ENCODE data around the gene C12orf57. TPM values are rescaled to one million over a fixed set of nuclear protein-coding genes. Genes with fewer than 3 reads are reported as not detected.
A peak's percentile ranks its signal among the peaks of the same experiment; 100 is the strongest.

C12orf57 gene
- total RNA-seq, 3 donors from 2014 or later (not counting 1 experiment from before 2014, with no cell fraction given), result 125 to 157 (median 126) TPM

DNA sequence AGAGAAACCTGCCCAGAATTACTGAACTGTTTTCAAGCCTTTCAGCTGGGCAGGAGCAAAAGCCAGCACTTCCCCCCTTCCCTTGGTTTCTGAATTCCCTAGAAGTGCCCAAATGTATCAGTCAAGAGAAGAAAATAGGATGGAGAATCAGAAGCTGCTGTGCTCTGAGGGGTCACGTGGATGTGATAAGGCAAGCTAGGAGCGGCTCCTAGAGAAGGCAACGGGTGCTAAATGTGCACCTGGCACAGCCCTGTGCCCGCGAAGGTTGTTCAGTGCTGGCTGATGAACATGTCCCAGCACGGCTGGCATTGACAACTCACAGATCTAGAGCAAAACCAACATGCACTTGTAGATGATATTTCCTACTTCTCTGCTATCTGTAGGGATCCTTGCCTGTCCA lies 35.2 kb downstream of the C12orf57 start:
- no peak overlapping the region for H3K27ac ChIP-seq (ENCODE audit: low read length)
- Mint-ChIP-seq H3K9me3 (no peaks in the 10 kb centered on the region), H3K4me1 (peaks cover 5% of the 10 kb centered on the region in 2 donors), H3K27ac (peak overlapping the region in 1 of 2 donors; percentile 8), H3K36me3 (peaks cover 8% of the 10 kb centered on the region), H3K27me3 (ENCODE audit: low read depth in 2 of 2) (no peaks in the 10 kb centered on the region), H3K4me3 (no peak overlapping the region)
- no peaks in the 10 kb centered on the region for H3K27me3 ChIP-seq (ENCODE audit: control insufficient read depth, insufficient read depth, low read length)
- intact Hi-C loops (cut with micrococcal nuclease), result no loop called here
- WGBS (ENCODE audit: insufficient coverage), result 95% methylated on average over 6 of the region's 6 CpGs
- H3K36me3 ChIP-seq (ENCODE audit: control insufficient read depth, insufficient read depth, low read length), result peaks cover 75% of the 10 kb centered on the region
- TF ChIP-seq CTCF (IDR thresholded peaks at IDR 0.05), result no peak
- no peaks in the 10 kb centered on the region for H3K4me1 ChIP-seq (ENCODE audit: control insufficient read depth, insufficient read depth, low read length)
- DNase-seq (no peak), ATAC-seq (no peak)
- H3K9me3 ChIP-seq (ENCODE audit: control insufficient read depth, insufficient read depth, low read length), result no peaks in the 10 kb centered on the region
- H3K4me3 ChIP-seq (ENCODE audit: low read length), result no peak overlapping the region

- Mint-ChIP-seq H3K27ac (no peak overlapping the region), H3K36me3 (peaks cover 8% of the 10 kb centered on the region)
- peaks cover 70% of the 10 kb centered on the region for H3K36me3 ChIP-seq (ENCODE audit: control insufficient read depth, insufficient read depth, low read length)
Measured at GRCh38 chr12:6979453-6979852, 35.6 kb downstream of the C12orf57 start.

GRCh38 chr12:6980075-6980474 lies 36.3 kb downstream of the C12orf57 start:
- Mint-ChIP-seq H3K4me1 (peaks cover 5% of the 10 kb centered on the region in 2 donors), H3K27ac (no peak overlapping the region), H3K9me3 (no peaks in the 10 kb centered on the region), H3K27me3 (ENCODE audit: low read depth in 2 of 2) (no peaks in the 10 kb centered on the region), H3K36me3 (peaks cover 8% of the 10 kb centered on the region), H3K4me3 (no peak overlapping the region)
- Histone ChIP-seq H3K4me1 (ENCODE audit: control insufficient read depth, insufficient read depth, low read length) (no peaks in the 10 kb centered on the region), H3K36me3 (ENCODE audit: control insufficient read depth, insufficient read depth, low read length) (peaks cover 64% of the 10 kb centered on the region), H3K4me3 (ENCODE audit: low read length) (no peak overlapping the region), H3K9me3 (ENCODE audit: control insufficient read depth, insufficient read depth, low read length) (no peaks in the 10 kb centered on the region), H3K27ac (ENCODE audit: low read length) (no peak overlapping the region), H3K27me3 (ENCODE audit: control insufficient read depth, insufficient read depth, low read length) (no peaks in the 10 kb centered on the region)
- no peak for TF ChIP-seq CTCF (IDR thresholded peaks at IDR 0.05)
- ATAC-seq, result no peak
- DNase-seq, result no peak
- WGBS (ENCODE audit: insufficient coverage), result 100% methylated on average over 4 of the region's 4 CpGs
- intact Hi-C loops (cut with micrococcal nuclease), result no loop called here

More at GRCh38 chr12:6979453-6979852, 35.6 kb downstream of the C12orf57 start:
- H3K9me3 Mint-ChIP-seq, result no peaks in the 10 kb centered on the region
- H3K9me3 ChIP-seq (ENCODE audit: control insufficient read depth, insufficient read depth, low read length), result no peaks in the 10 kb centered on the region
- no peaks in the 10 kb centered on the region for H3K27me3 ChIP-seq (ENCODE audit: control insufficient read depth, insufficient read depth, low read length)
- no peak for TF ChIP-seq CTCF (IDR thresholded peaks at IDR 0.05)
- no peak overlapping the region for H3K27ac ChIP-seq (ENCODE audit: low read length)
- no peak overlapping the region for H3K4me3 Mint-ChIP-seq
- WGBS (ENCODE audit: insufficient coverage), result 98% methylated on average over 3 of the region's 3 CpGs
- peaks cover 5% of the 10 kb centered on the region in 2 donors for H3K4me1 Mint-ChIP-seq
- intact Hi-C loops (cut with micrococcal nuclease), result no loop called here
- H3K4me1 ChIP-seq (ENCODE audit: control insufficient read depth, insufficient read depth, low read length), result no peaks in the 10 kb centered on the region
- DNase-seq (no peak), ATAC-seq (no peak)
- H3K4me3 ChIP-seq (ENCODE audit: low read length), result no peak overlapping the region
- no peaks in the 10 kb centered on the region for H3K27me3 Mint-ChIP-seq (ENCODE audit: low read depth in 2 of 2)

- Histone ChIP-seq H3K9me3 (ENCODE audit: control insufficient read depth, insufficient read depth, low read length) (no peaks in the 10 kb centered on the region), H3K4me3 (ENCODE audit: low read length) (no peak overlapping the region), H3K36me3 (ENCODE audit: control insufficient read depth, insufficient read depth, low read length) (peaks cover 58% of the 10 kb centered on the region), H3K4me1 (ENCODE audit: control insufficient read depth, insufficient read depth, low read length) (no peaks in the 10 kb centered on the region), H3K27ac (ENCODE audit: low read length) (no peak overlapping the region), H3K27me3 (ENCODE audit: control insufficient read depth, insufficient read depth, low read length) (no peaks in the 10 kb centered on the region)
- Mint-ChIP-seq H3K27ac (no peak overlapping the region), H3K4me1 (peaks cover 5% of the 10 kb centered on the region in 2 donors), H3K9me3 (no peaks in the 10 kb centered on the region), H3K27me3 (ENCODE audit: low read depth in 2 of 2) (no peaks in the 10 kb centered on the region), H3K36me3 (peaks cover 1% of the 10 kb centered on the region), H3K4me3 (no peak overlapping the region)
- intact Hi-C loops (cut with micrococcal nuclease), result no loop called here
- DNase-seq (no peak), ATAC-seq (no peak)
- TF ChIP-seq CTCF (IDR thresholded peaks at IDR 0.05), result no peak
Measured at GRCh38 chr12:6980740-6981139, 36.9 kb downstream of the C12orf57 start.
